Measurements from ENCODE around the gene TCF7L1.

Gene TCF7L1

DNA sequence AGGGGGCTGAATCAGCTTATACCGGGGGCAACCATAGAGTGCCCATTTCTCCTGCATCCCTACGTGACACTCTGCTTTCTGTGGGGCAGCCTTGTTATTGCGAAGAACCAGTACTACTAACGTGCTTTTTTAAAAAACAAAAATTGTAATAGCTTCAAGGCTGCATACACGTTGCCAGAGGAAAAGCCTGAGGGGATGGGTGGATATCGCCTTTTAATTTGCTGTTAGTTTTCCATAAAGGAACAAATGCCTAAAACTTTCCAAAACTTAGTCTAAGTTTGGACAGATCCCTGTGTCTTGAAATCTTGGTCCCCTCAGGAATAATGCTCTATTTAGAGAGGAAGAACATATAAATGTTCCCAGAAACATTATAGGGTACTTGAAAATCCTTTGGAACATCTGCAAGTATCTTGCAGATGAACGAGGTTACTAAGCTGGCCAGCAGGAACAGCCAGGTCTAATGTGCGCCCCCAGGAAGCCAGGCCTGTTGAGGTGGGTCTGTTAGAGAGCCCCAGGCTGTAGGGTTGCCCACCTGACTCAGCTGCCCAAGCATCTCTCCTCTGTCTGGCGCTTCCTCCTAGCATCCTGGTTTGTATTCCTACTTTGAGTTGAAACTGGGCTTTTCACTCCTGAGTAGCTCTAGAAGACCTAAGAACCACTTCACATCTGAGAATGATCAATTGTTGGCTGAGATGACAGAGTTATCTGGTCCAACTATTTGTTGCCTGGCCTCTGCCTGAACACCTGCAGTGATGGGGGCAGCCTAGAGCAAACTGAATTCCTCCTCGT lies 97.7 kb downstream of the TCF7L1 start (continued):
- TF ChIP-seq CSRNP3 (CRISPR knock-in tag; IDR thresholded peaks at IDR 0.05) = no peak
- TF ChIP-seq ISL1 (CRISPR knock-in tag; IDR thresholded peaks at IDR 0.05) = no peak
- TF ChIP-seq RARB (CRISPR knock-in tag; IDR thresholded peaks at IDR 0.05) = no peak
- TF ChIP-seq CSDC2 (CRISPR knock-in tag; IDR thresholded peaks at IDR 0.05) = no peak
- no peak for TF ChIP-seq BACH2 (CRISPR knock-in tag; IDR thresholded peaks at IDR 0.05; ENCODE audit: borderline replicate concordance)

DNA sequence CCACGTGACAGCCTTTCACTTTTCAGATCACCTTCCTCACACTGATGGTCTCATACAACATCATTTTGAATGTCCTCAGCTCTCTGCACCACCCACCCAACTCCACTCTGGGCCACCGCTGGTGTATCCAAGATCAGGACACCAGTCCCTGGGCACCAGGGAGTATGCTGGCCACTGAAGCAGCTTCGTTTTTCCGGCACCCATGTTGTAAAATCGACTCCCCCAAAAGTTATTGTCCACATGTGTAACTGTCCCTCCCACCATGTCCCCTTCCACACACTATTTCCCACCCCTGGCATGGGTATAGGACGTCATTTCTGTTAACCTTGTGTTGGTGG lies 98.2 kb downstream of the TCF7L1 start:
- no peak for ATAC-seq
- TF ChIP-seq OSR1 (CRISPR knock-in tag; IDR thresholded peaks at IDR 0.05) (no peak), TCF4 (CRISPR knock-in tag; IDR thresholded peaks at IDR 0.05; ENCODE audit: borderline replicate concordance) (no peak), ZNF70 (CRISPR knock-in tag; IDR thresholded peaks at IDR 0.05) (no peak), RARB (CRISPR knock-in tag; IDR thresholded peaks at IDR 0.05) (no peak), ESRRG (CRISPR knock-in tag; IDR thresholded peaks at IDR 0.05) (no peak), ARNTL (CRISPR knock-in tag; IDR thresholded peaks at IDR 0.05; ENCODE audit: borderline replicate concordance, low read depth) (no peak), ZFP3 (CRISPR knock-in tag; IDR thresholded peaks at IDR 0.05) (no peak), CSDC2 (CRISPR knock-in tag; IDR thresholded peaks at IDR 0.05) (no peak), GLIS3 (CRISPR knock-in tag; IDR thresholded peaks at IDR 0.05) (no peak), BACH2 (CRISPR knock-in tag; IDR thresholded peaks at IDR 0.05; ENCODE audit: borderline replicate concordance) (no peak), TOX (CRISPR knock-in tag; IDR thresholded peaks at IDR 0.05; ENCODE audit: borderline replicate concordance) (no peak), PPARA (CRISPR knock-in tag; IDR thresholded peaks at IDR 0.05; ENCODE audit: borderline replicate concordance) (no peak), ZFP30 (CRISPR knock-in tag; IDR thresholded peaks at IDR 0.05) (no peak), TSHZ2 (CRISPR knock-in tag; IDR thresholded peaks at IDR 0.05) (no peak), ZNF8 (CRISPR knock-in tag; IDR thresholded peaks at IDR 0.05) (no peak), CREB5 (CRISPR knock-in tag; IDR thresholded peaks at IDR 0.05; ENCODE audit: low read depth) (no peak), ZNF565 (CRISPR knock-in tag; conservative IDR thresholded peaks at IDR 0.05; ENCODE audit: low read depth) (no peak), ZC3H10 (CRISPR knock-in tag; IDR thresholded peaks at IDR 0.05) (no peak)

- no peak for ATAC-seq
- no peak for TF ChIP-seq ZFP30 (CRISPR knock-in tag; IDR thresholded peaks at IDR 0.05)
- TF ChIP-seq CSDC2 (CRISPR knock-in tag; IDR thresholded peaks at IDR 0.05) = no peak
- TF ChIP-seq ZC3H10 (CRISPR knock-in tag; IDR thresholded peaks at IDR 0.05) = no peak
- TF ChIP-seq BACH2 (CRISPR knock-in tag; IDR thresholded peaks at IDR 0.05; ENCODE audit: borderline replicate concordance) = no peak
- no peak for TF ChIP-seq ARNTL (CRISPR knock-in tag; IDR thresholded peaks at IDR 0.05; ENCODE audit: borderline replicate concordance, low read depth)
- no peak for TF ChIP-seq ISL1 (CRISPR knock-in tag; IDR thresholded peaks at IDR 0.05)
- no peak for TF ChIP-seq ZFP3 (CRISPR knock-in tag; IDR thresholded peaks at IDR 0.05)
- no peak for TF ChIP-seq TOX (CRISPR knock-in tag; IDR thresholded peaks at IDR 0.05; ENCODE audit: borderline replicate concordance)
- TF ChIP-seq ZNF70 (CRISPR knock-in tag; IDR thresholded peaks at IDR 0.05) = no peak
- TF ChIP-seq ZNF565 (CRISPR knock-in tag; conservative IDR thresholded peaks at IDR 0.05; ENCODE audit: low read depth) = no peak
- no peak for TF ChIP-seq TCF4 (CRISPR knock-in tag; IDR thresholded peaks at IDR 0.05; ENCODE audit: borderline replicate concordance)
- TF ChIP-seq RARB (CRISPR knock-in tag; IDR thresholded peaks at IDR 0.05) = no peak
Measured at GRCh38 chr2:85231952-85232351, 98.8 kb downstream of the TCF7L1 start.

DNA sequence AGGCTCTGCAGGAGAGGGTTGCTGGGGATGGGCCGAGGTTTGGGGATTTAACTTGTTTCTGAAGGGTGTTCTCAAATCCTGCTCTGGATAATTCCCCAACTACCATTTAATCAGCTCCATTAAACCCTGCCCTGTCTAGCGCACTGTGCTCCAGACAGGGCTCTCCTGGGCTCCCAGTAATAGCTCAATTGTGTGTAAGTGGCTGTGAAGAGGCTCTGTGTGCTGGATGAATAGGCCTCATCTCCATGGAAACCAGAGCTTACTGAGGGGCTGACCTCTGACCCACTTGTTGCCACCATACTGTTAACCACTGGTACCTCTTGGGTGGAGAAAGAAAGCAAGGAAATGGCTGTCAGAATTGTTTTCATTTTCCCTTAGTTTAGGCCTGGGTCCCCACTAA lies 101.7 kb downstream of the TCF7L1 start:
- TF ChIP-seq CREB5 (CRISPR knock-in tag; IDR thresholded peaks at IDR 0.05; ENCODE audit: low read depth) = no peak
- TF ChIP-seq OSR1 (CRISPR knock-in tag; IDR thresholded peaks at IDR 0.05) = no peak
- TF ChIP-seq SNAI2 (CRISPR knock-in tag; IDR thresholded peaks at IDR 0.05) = no peak
- no peak for TF ChIP-seq TSHZ2 (CRISPR knock-in tag; IDR thresholded peaks at IDR 0.05)
- TF ChIP-seq RARB (CRISPR knock-in tag; IDR thresholded peaks at IDR 0.05) = no peak
- ATAC-seq = no peak

Data from SK-N-SH treated with all-trans-retinoic acid at 6 μM for 48 hours (cell line).